Hepatocyte (in vitro differentiated cells): ENCODE data around the gene SLC12A5.

Experiments
- CTCF ChIP-seq: fragments of 200-600 bp; sonication (generic); IDR thresholded peaks from 2 replicates; pipeline ENCODE4 v1.5.1; 2016; ENCODE audit warnings: antibody characterized with exemption, mild to moderate bottlenecking; ENCODE audit not compliant: poor library complexity
- EZH2 ChIP-seq: fragments of 200-600 bp; sonication (generic); IDR thresholded peaks from 2 replicates; pipeline ENCODE4 v1.6.1; 2016; ENCODE audit warnings: antibody characterized with exemption, mild to moderate bottlenecking, borderline replicate concordance
- EZH2phosphoT487 ChIP-seq: fragments of 200-600 bp; sonication (generic); IDR thresholded peaks from one replicate; pipeline ENCODE4 v1.6.1; 2018; ENCODE audit warnings: antibody characterized with exemption, mild to moderate bottlenecking, low read depth, moderate library complexity; ENCODE audit not compliant: unreplicated experiment, severe bottlenecking

DNA sequence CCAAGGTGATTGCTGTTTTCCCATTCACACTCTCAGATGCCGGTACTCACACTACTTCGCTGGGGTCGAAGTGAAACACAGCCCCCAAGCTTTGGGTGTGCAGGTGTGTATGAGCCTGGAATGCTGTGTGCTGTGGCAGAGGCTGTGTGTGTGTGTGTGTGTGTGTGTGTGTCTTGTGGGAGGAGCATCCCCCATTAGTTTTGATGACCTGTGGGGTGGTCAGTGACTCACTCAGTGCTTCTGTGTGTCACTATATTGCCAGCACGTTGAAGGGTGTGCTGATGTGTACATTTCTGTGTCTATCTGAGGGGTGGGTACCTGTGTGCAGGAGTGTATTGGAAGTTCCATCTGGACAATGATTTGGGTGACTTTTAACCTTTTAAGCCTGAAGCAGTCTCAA, 5.0 kb upstream of the SLC12A5 start:
- no peak for TF ChIP-seq EZH2
- TF ChIP-seq CTCF, result no peak
- TF ChIP-seq EZH2phosphoT487, result no peak
